PC-3 (cell line): ENCODE results near the gene RAPGEF4. TPM values are rescaled to one million over a fixed set of nuclear protein-coding genes. Genes with fewer than 3 reads are reported as not detected.

Experiments
- ATAC-seq: fragments of 200-7000 bp; cut with Tn5 transposase; 2 replicates; pipeline ENCODE4 v1.9.1; 2020; ENCODE audit warnings: mild to moderate bottlenecking, moderate library complexity
- BruUV-seq: library from RNA; stranded (reverse); fragments of 400-500 nt; replicated peaks from 2 replicates; lab custom pipeline; 2021; lab: Mats Ljungman, UMichigan
- CTCF ChIA-PET: fragments of 300-600 bp; sonication (Branson Sonifier 250); formaldehyde crosslinking; loops from one replicate; lab custom pipeline; 2022; ENCODE audit warnings: antibody characterized with exemption; lab: Charles Lee
- POLR2A ChIA-PET: fragments of 300-600 bp; sonication (Branson Sonifier 250); formaldehyde crosslinking; loops from one replicate; lab custom pipeline; 2022; ENCODE audit warnings: antibody characterized with exemption; ENCODE audit not compliant: unreplicated experiment; lab: Charles Lee
- DNase-seq: peaks from one replicate; pipeline ENCODE4 v3.0.0-alpha.2; 2015
- H2AFZ ChIP-seq: fragments of 300-600 bp; sonication (generic); 2 replicates; pipeline ENCODE4 v1.6.0; 2016; ENCODE audit warnings: antibody characterized with exemption, low read length
- H3F3A ChIP-seq: fragments of 300-600 bp; sonication (generic); one replicate; pipeline ENCODE4 v1.6.0; 2017; ENCODE audit warnings: antibody characterized with exemption, low read length, control low read depth, mild to moderate bottlenecking; ENCODE audit not compliant: unreplicated experiment
- H3K27ac ChIP-seq: fragments of 300-600 bp; sonication (generic); 2 replicates; pipeline ENCODE4 v1.5.1; 2016; ENCODE audit warnings: mild to moderate bottlenecking, low read length
- H3K27me3 ChIP-seq: fragments of 300-600 bp; sonication (generic); 2 replicates; pipeline ENCODE4 v1.6.1; 2016; ENCODE audit warnings: low read length, mixed read lengths
- H3K36me3 ChIP-seq: fragments of 300-600 bp; sonication (generic); 2 replicates; pipeline ENCODE4 v1.6.1; 2016; ENCODE audit warnings: low read depth, mixed run types, low read length, mixed read lengths
- H3K4me1 ChIP-seq: fragments of 300-600 bp; sonication (generic); 2 replicates; pipeline ENCODE4 v1.5.1; 2016; ENCODE audit warnings: low read length; ENCODE audit not compliant: insufficient read depth
- H3K4me2 ChIP-seq: fragments of 300-600 bp; sonication (generic); 2 replicates; pipeline ENCODE4 v1.6.0; 2016; ENCODE audit warnings: low read length
- H3K4me3 ChIP-seq: fragments of 300-600 bp; sonication (generic); 2 replicates; pipeline ENCODE4 v1.5.1; 2016; ENCODE audit warnings: mild to moderate bottlenecking, low read length, mixed read lengths
- H3K79me2 ChIP-seq: fragments of 300-600 bp; sonication (generic); 2 replicates; pipeline ENCODE4 v1.6.1; 2017; ENCODE audit warnings: low read length, mixed read lengths
- H3K9ac ChIP-seq: fragments of 300-600 bp; sonication (generic); 2 replicates; pipeline ENCODE4 v1.6.0; 2016; ENCODE audit warnings: mild to moderate bottlenecking, low read length
- H3K9me2 ChIP-seq: fragments of 300-600 bp; sonication (generic); replicated peaks from 2 replicates; pipeline ENCODE4 v1.6.1; 2016; ENCODE audit warnings: mixed run types, low read length, mixed read lengths
- H3K9me3 ChIP-seq: fragments of 300-600 bp; sonication (generic); 2 replicates; pipeline ENCODE4 v1.6.1; 2016; ENCODE audit warnings: low read length, mixed read lengths
- H4K20me1 ChIP-seq: fragments of 300-600 bp; sonication (generic); 2 replicates; pipeline ENCODE4 v1.6.1; 2016; ENCODE audit warnings: low read length, mixed read lengths
- CTCF ChIP-seq: fragments of 300-600 bp; sonication (generic); conservative IDR thresholded peaks from 2 replicates; pipeline ENCODE4 v1.5.1; 2017; ENCODE audit warnings: antibody characterized with exemption, low read depth, mild to moderate bottlenecking, low read length
- EZH2 ChIP-seq: fragments of 300-600 bp; sonication (generic); IDR thresholded peaks from one replicate; pipeline ENCODE4 v1.6.1; 2017; ENCODE audit warnings: antibody characterized with exemption, mild to moderate bottlenecking, low read length; ENCODE audit not compliant: unreplicated experiment
- EZH2phosphoT487 ChIP-seq: fragments of 300-600 bp; sonication (generic); IDR thresholded peaks from 2 replicates; pipeline ENCODE4 v1.6.1; 2018; ENCODE audit warnings: mild to moderate bottlenecking, antibody characterized with exemption, low read length, borderline replicate concordance
- intact Hi-C: fragments of 100-400 bp; cut with micrococcal nuclease; formaldehyde crosslinking; loops from 2 replicates; pipeline ENCODE4 v1.9.0; 2023
- total RNA-seq: library from RNA; depleted of rRNA; stranded (reverse); fragments of >200 nt; gene quantifications from 2 replicates; pipeline ENCODE4 v1.2.3, GENCODE V29; 2014

Gene RAPGEF4
- total RNA-seq, 1 experiment from 2014 or later = 0.87 TPM

GRCh38 chr2:172861656-172862476 is 126.2 kb downstream of the RAPGEF4 start:
- Histone ChIP-seq H3K9me2 (no peaks in the 10 kb centered on the region), H3K4me2 (no peak overlapping the region), H3F3A (no peaks in the 10 kb centered on the region), H3K9me3 (no peaks in the 10 kb centered on the region), H3K27ac (no peak overlapping the region), H3K9ac (no peak overlapping the region), H3K4me3 (no peak overlapping the region), H3K36me3 (no peaks in the 10 kb centered on the region), H4K20me1 (no peaks in the 10 kb centered on the region), H3K27me3 (no peaks in the 10 kb centered on the region), H3K4me1 (peaks cover 17% of the 10 kb centered on the region), H2AFZ (no peak overlapping the region), H3K79me2 (no peaks in the 10 kb centered on the region)
- intact Hi-C loops = no loop called here
- ChIA-PET CTCF (no interaction called here), POLR2A (no interaction called here)
- BruUV-seq = no TSS peak
- no peak for ATAC-seq
- TF ChIP-seq CTCF (no peak), EZH2phosphoT487 (no peak), EZH2 (no peak)
- DNase-seq = no peak

DNA sequence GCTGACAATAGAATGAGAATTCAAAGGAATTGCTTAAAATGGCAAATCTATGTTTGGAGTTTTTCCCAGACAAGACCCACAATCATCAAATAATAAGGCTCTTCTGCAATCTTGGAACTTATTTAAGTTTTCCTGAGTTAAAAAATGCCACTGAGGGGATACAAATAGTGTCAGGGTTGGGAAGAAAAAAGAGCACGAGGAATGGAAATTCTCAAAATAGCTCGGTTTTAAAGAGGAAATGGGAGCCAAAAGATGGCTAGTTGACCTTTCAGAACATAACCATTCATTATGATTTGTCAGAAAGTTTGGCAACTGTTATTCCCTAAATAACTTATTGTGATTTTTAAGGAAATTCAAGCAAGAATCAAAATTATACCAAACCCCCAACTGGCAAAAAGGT is 127.7 kb downstream of the RAPGEF4 start:
- intact Hi-C loops = no loop called here
- Histone ChIP-seq H3K4me3 (no peak overlapping the region), H3K4me2 (no peak overlapping the region), H3F3A (no peaks in the 10 kb centered on the region), H3K79me2 (no peaks in the 10 kb centered on the region), H3K27ac (no peak overlapping the region), H3K9me2 (no peaks in the 10 kb centered on the region), H4K20me1 (no peaks in the 10 kb centered on the region), H3K9ac (no peak overlapping the region), H2AFZ (no peak overlapping the region), H3K4me1 (peaks cover 17% of the 10 kb centered on the region), H3K27me3 (no peaks in the 10 kb centered on the region), H3K36me3 (no peaks in the 10 kb centered on the region), H3K9me3 (no peaks in the 10 kb centered on the region)
- TF ChIP-seq EZH2 (no peak), CTCF (no peak), EZH2phosphoT487 (no peak)
- DNase-seq (no peak), ATAC-seq (no peak)
- CTCF ChIA-PET = interaction anchor here (0.8 kb wide), 1 partner anchor 68 kb away, joined by 3 read pairs; no protein-coding TSS in a partner anchor
- POLR2A ChIA-PET = no interaction called here
- BruUV-seq = no TSS peak

GRCh38 chr2:172864182-172864581 is 128.5 kb downstream of the RAPGEF4 start:
- no peaks in the 10 kb centered on the region for H3K79me2 ChIP-seq
- H2AFZ ChIP-seq = no peak overlapping the region
- peak; percentile 72 for DNase-seq
- no peaks in the 10 kb centered on the region for H3K27me3 ChIP-seq
- H3K4me3 ChIP-seq = no peak overlapping the region
- no peak overlapping the region for H3K9ac ChIP-seq
- no peaks in the 10 kb centered on the region for H3K9me3 ChIP-seq
- TF ChIP-seq EZH2 (no peak), EZH2phosphoT487 (no peak), CTCF (peak; percentile 83)
- H3K27ac ChIP-seq = no peak overlapping the region
- H3F3A ChIP-seq = no peaks in the 10 kb centered on the region
- intact Hi-C loops = loop anchor here (1.0 to 2.0 kb wide), 3 partner anchors 51 to 158 kb away; no protein-coding TSS in a partner anchor
- no peak overlapping the region for H3K4me2 ChIP-seq
- H3K36me3 ChIP-seq = no peaks in the 10 kb centered on the region
- peak; percentile 55 for ATAC-seq
- no peaks in the 10 kb centered on the region for H4K20me1 ChIP-seq
- ChIA-PET POLR2A (no interaction called here), CTCF (no interaction called here)
- BruUV-seq = no TSS peak
- H3K4me1 ChIP-seq = peaks cover 14% of the 10 kb centered on the region
- H3K9me2 ChIP-seq = no peaks in the 10 kb centered on the region
